ENCODE data around the gene ZNF275.

The ZNF275 gene

DNA sequence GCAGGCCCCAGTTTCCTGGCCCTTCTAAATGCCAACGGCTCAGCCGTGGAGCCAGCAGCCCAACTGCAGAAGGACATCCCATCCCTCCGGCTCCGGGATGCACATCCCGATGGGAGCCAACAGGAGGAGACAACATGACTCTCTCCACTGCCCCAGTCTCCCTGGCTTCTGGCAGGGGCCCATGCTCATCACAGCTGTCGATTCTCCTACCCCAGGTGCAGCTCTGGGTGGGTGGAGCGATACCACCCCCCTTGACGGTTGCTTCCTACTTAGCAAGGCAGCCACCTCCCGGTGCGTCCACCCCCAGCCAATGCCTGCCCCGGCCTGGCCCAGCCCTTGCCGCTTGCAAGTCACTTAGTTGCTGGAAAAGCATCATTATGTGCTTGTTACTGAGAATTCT is 19.5 kb downstream of the ZNF275 start:
- H3K27ac ChIP-seq: no peak overlapping the region
- H3K9me3 ChIP-seq: peaks cover 0 to 6% (median 0%) of the 10 kb centered on the region in 3 donors
- no peaks in the 10 kb centered on the region for H3K4me1 ChIP-seq
- peaks cover 0 to 17% (median 16%) of the 10 kb centered on the region in 3 donors for H3K36me3 ChIP-seq
- no peak overlapping the region for H3K4me3 ChIP-seq
- intact Hi-C loops (cut with DNase I; ENCODE audit: low total_unique reads): no loop called here
- no peak for TF ChIP-seq CTCF (IDR thresholded peaks at IDR 0.05)
- DNase-seq: no peak
- H3K27me3 ChIP-seq: no peaks in the 10 kb centered on the region

DNA sequence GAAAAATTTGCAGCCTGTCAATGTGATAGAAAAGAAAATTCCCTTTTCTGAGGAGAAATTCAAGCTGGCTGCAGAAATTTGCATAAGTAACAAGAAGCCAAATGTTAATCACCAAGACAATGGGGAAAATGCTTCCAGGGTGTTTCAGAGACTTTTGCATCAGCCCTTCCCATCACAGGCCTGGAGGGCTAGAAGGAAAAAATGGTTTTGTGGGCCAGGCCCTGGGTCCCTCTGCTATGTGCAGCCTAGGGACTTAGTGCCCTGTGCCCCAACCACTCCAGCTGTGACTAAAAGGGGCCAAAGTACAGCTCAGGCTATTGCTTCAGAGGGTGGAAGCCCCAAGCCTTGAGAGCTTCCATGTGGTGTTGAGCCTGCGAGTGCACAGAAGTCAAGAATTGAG is 23.9 kb downstream of the ZNF275 start:
- Histone ChIP-seq H3K4me3 (no peak overlapping the region), H3K4me1 (no peaks in the 10 kb centered on the region), H3K36me3 (no peaks in the 10 kb centered on the region), H3K27me3 (no peaks in the 10 kb centered on the region), H3K9me3 (peaks cover 0 to 11% (median 0%) of the 10 kb centered on the region in 3 donors), H3K27ac (no peak overlapping the region)
- DNase-seq: no peak
- intact Hi-C loops (cut with DNase I; ENCODE audit: low total_unique reads): no loop called here
- TF ChIP-seq CTCF (IDR thresholded peaks at IDR 0.05): no peak

DNA sequence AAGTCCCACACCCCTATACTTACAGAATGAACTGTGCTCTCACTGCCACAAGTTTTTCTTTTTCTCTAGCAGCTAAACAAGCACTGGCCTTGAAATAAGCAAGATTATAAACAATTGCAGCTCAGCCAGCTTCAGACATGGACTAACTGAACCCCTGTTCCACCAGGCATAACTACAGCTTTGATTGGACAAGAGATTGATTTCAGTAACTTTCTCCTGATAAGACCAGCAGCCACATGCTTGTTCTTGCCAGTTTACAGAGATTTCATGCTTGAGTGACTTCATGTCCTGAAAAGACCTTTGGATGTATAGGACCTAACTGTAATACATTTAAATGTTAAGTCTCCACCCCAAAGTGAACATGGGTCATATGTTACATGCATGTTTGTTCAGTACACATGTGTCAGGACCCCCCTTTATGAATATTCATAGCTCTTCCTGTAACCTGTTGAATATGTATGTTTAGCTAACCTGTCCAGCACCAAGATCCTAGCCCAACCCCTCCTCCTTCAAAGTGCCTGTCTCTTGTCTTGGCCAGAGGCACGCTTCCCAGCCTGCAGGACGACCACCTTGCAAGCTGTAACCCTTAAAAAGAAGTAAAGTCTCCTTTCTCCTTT is 27.9 kb downstream of the ZNF275 start:
- intact Hi-C loops (cut with DNase I; ENCODE audit: low total_unique reads): no loop called here
- H3K4me1 ChIP-seq: no peaks in the 10 kb centered on the region
- no peak for TF ChIP-seq CTCF (IDR thresholded peaks at IDR 0.05)
- H3K27me3 ChIP-seq: no peaks in the 10 kb centered on the region
- no peak for DNase-seq
- H3K9me3 ChIP-seq: peaks cover 0 to 11% (median 0%) of the 10 kb centered on the region in 3 donors
- H3K27ac ChIP-seq: no peak overlapping the region
- no peaks in the 10 kb centered on the region for H3K36me3 ChIP-seq
- no peak overlapping the region for H3K4me3 ChIP-seq

DNA sequence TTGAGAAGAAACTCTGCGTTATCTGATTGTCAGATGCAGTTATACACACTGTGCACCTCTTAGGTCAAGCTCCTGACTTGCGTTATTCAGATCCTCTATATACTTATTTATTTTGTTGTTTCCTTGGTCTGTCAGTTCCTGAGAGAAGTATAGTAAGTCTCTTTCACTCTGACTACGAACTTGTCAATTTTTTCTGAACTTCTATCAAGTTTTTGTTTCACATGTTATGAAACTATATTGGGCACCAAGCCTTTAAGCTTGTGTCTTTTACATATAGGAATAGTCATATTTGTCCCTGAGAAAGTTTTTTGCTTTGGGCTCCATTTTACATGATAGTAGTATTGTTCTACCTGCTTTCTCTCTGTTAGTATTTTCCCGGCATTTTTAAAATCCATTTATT is 31.7 kb downstream of the ZNF275 start:
- H3K27me3 ChIP-seq: no peaks in the 10 kb centered on the region
- H3K9me3 ChIP-seq: no peaks in the 10 kb centered on the region
- no peak overlapping the region for H3K27ac ChIP-seq
- intact Hi-C loops (cut with DNase I; ENCODE audit: low total_unique reads): no loop called here
- no peak for TF ChIP-seq CTCF (IDR thresholded peaks at IDR 0.05)
- no peaks in the 10 kb centered on the region for H3K36me3 ChIP-seq
- H3K4me3 ChIP-seq: no peak overlapping the region
- H3K4me1 ChIP-seq: no peaks in the 10 kb centered on the region
- no peak for DNase-seq

DNA sequence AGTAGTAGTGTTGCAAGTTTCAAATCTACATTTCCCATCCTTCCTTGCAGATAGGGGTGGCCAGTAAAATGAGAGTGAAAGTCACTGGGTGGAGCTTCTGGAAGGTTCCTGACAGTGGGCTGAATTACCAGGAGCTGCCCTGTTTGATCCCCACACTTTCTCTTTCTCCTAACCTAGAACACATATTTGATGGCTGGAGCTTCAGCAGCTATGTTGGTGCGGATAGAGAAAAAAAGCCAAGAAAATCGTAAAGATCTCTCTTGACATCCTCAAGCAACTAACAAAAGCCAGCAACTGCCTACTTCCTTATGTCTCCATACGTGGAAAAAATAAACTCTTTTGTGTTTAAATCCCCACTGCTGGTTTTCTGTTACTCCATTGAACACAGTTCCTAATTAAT is 32.2 kb downstream of the ZNF275 start:
- H3K27me3 ChIP-seq: no peaks in the 10 kb centered on the region
- H3K4me1 ChIP-seq: no peaks in the 10 kb centered on the region
- TF ChIP-seq CTCF (IDR thresholded peaks at IDR 0.05): no peak
- H3K4me3 ChIP-seq: no peak overlapping the region
- intact Hi-C loops (cut with DNase I; ENCODE audit: low total_unique reads): no loop called here
- no peak overlapping the region for H3K27ac ChIP-seq
- H3K36me3 ChIP-seq: no peaks in the 10 kb centered on the region
- DNase-seq: no peak
- no peaks in the 10 kb centered on the region for H3K9me3 ChIP-seq
